ENCODE data around the gene BLVRA.

BLVRA gene

GRCh38 chr7:43756368-43757072, 2.0 kb upstream of the BLVRA start:
- TF ChIP-seq, protein P1, sequence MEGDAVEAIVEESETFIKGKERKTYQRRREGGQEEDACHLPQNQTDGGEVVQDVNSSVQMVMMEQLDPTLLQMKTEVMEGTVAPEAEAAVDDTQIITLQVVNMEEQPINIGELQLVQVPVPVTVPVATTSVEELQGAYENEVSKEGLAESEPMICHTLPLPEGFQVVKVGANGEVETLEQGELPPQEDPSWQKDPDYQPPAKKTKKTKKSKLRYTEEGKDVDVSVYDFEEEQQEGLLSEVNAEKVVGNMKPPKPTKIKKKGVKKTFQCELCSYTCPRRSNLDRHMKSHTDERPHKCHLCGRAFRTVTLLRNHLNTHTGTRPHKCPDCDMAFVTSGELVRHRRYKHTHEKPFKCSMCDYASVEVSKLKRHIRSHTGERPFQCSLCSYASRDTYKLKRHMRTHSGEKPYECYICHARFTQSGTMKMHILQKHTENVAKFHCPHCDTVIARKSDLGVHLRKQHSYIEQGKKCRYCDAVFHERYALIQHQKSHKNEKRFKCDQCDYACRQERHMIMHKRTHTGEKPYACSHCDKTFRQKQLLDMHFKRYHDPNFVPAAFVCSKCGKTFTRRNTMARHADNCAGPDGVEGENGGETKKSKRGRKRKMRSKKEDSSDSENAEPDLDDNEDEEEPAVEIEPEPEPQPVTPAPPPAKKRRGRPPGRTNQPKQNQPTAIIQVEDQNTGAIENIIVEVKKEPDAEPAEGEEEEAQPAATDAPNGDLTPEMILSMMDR (IDR thresholded peaks at IDR 0.05; ENCODE audit: low read depth, low read length) = no peak

GRCh38 chr7:43757073-43757720, 1.3 kb upstream of the BLVRA start:
- TF ChIP-seq, protein P1 (IDR thresholded peaks at IDR 0.05; ENCODE audit: low read depth, low read length) = no peak
- no peak for DNase-seq (ENCODE audit: low read depth, low spot score)
- H3K4me3 ChIP-seq (ENCODE audit: low read depth, low read length) = no peak overlapping the region
- in situ Hi-C loops (cut with HindIII; ENCODE audit: low sequenced_read_pairs) = no loop called here

More at GRCh38 chr7:43756368-43757072, 2.0 kb upstream of the BLVRA start:
- in situ Hi-C loops (cut with HindIII; ENCODE audit: low sequenced_read_pairs) = no loop called here
- no peak overlapping the region for H3K4me3 ChIP-seq (ENCODE audit: low read depth, low read length)
- peak; percentile 78 for DNase-seq (ENCODE audit: low read depth, low spot score)

DNA sequence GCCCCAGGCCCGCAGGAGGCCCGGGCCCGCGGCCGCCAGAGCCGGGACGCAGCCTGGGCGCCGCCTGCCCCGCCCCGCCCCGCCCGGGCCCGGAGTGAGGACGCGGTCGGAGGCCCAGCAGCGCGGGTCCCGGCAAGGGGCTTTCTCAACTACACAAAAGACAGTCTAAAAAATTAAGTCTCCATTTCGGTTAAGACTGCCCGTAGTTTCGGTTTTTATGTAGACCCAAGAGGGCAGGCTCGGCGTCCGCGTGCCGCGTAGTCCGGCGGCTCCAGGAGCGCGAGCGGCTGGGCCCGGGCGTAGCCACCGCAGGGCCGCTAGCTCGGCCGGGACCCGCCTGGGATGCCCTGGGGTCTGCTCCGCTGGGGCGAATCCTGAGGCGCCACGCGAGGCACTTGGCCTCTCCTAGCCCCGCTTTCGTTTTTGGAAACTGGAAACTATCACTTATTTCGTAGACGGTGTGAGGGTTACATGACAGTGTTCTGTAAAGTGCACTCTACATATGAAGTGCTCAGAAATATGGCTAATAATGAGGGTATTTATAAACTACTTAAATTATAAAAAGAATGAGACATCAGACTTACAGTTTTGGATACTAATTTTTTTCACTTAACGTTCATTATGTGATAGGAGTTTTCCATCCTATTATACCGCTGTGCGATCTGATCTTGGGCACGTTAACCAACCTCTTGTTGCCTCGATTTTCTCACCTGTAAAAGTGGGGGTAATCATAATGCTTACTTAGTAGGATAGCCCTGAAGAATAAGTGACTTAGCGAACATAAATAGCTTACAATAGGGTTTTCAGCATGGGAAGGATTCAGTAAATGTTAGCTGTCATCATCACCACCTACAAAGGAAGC, 573 bp downstream of the BLVRA start:
- TF ChIP-seq, protein P1 (IDR thresholded peaks at IDR 0.05; ENCODE audit: low read depth, low read length) = no peak
- DNase-seq (ENCODE audit: low read depth, low spot score) = peak; percentile 38
- in situ Hi-C loops (cut with HindIII; ENCODE audit: low sequenced_read_pairs) = no loop called here
- peak overlapping the region; percentile 44 for H3K4me3 ChIP-seq (ENCODE audit: low read depth, low read length)

GRCh38 chr7:43760861-43761260, 2.4 kb downstream of the BLVRA start:
- DNase-seq (ENCODE audit: low read depth, low spot score) = no peak
- no peak overlapping the region for H3K4me3 ChIP-seq (ENCODE audit: low read depth, low read length)
- in situ Hi-C loops (cut with HindIII; ENCODE audit: low sequenced_read_pairs) = no loop called here
- TF ChIP-seq, protein P1 (IDR thresholded peaks at IDR 0.05; ENCODE audit: low read depth, low read length) = no peak

DNA sequence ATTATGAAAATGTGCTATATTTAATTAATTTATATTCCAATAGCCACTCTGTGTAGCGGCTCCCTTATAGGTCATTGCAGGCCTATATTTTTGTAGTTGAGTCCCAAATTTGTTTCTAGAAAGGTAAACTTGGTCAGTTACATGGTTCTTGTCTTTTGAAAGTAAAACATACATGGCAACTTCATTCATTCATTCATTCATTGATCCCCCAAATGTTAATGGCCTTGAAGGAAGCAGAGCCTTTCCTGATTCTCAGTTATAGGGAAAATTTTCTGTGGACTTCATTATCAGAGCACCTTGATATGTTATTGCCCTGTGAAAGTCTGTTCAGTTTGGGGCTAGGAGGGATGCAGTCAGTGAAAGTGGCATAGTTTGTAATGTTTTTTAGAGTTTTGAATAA, 2.9 kb downstream of the BLVRA start:
- H3K4me3 ChIP-seq (ENCODE audit: low read depth, low read length) = no peak overlapping the region

More for the DNA sequence above, 2.9 kb downstream of the BLVRA start:
- TF ChIP-seq, protein P1 (IDR thresholded peaks at IDR 0.05; ENCODE audit: low read depth, low read length) = no peak
- no peak for DNase-seq (ENCODE audit: low read depth, low spot score)
- in situ Hi-C loops (cut with HindIII; ENCODE audit: low sequenced_read_pairs) = no loop called here

Measured in astrocyte of the spinal cord (primary cell).